ENCODE results near the gene GMPR2.

DNA sequence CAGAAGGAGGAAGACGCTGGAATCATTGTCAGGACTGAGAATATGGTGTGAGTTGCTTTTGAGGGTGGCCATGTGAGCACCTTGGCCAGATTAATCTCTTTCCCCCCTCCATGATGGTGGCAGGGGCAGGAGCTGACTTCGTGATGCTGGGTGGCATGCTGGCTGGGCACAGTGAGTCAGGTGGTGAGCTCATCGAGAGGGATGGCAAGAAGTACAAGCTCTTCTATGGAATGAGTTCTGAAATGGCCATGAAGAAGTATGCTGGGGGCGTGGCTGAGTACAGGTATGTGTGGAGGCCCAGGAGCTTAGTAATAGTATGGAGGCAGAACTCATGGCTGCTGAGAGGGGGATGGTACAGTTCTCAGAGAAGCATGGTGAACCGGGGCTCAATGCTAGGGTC lies 5.4 kb downstream of the GMPR2 start:
- no peak for TF ChIP-seq CTCF (conservative IDR thresholded peaks at IDR 0.05; ENCODE audit: low read depth, low read length)
- TF ChIP-seq MAFK (IDR thresholded peaks at IDR 0.05; ENCODE audit: low read depth, low read length) = no peak
- no peak for TF ChIP-seq RCOR1 (IDR thresholded peaks at IDR 0.05; ENCODE audit: insufficient replicate concordance, low read length)
- no peak for TF ChIP-seq MXI1 (IDR thresholded peaks at IDR 0.05; ENCODE audit: borderline replicate concordance, low read depth, low read length)
- no peak for TF ChIP-seq CEBPB (IDR thresholded peaks at IDR 0.05; ENCODE audit: low read depth, low read length)
- no peak for TF ChIP-seq MAZ (IDR thresholded peaks at IDR 0.05; ENCODE audit: borderline replicate concordance, low read depth, low read length)
- no peak for TF ChIP-seq ELK1 (IDR thresholded peaks at IDR 0.05; ENCODE audit: borderline replicate concordance, low read depth, low read length)
- no peak for TF ChIP-seq SMC3 (IDR thresholded peaks at IDR 0.05; ENCODE audit: low read depth, low read length)
- TF ChIP-seq RAD21 (IDR thresholded peaks at IDR 0.05; ENCODE audit: low read length) = no peak
- TF ChIP-seq USF2 (IDR thresholded peaks at IDR 0.05; ENCODE audit: low read depth, low read length) = no peak

Measured in IMR-90 (cell line).